Measurements from ENCODE around the gene PIK3R2. TPM values are rescaled to one million over a fixed set of nuclear protein-coding genes. Genes with fewer than 3 reads are reported as not detected.

The PIK3R2 gene
- total and polyA plus RNA-seq, 2 of the 8 experiments (the other 6 are each of a cell fraction or from before 2014, with no cell fraction given): 21.7 to 57.1 TPM

- Histone ChIP-seq H3K9me3 (ENCODE audit: insufficient read depth in 2 of 2, low read depth in 1 of 2, low read length in 1 of 2) (no peaks in the 10 kb centered on the region), H4K5ac (ENCODE audit: insufficient read length, low read depth, low read length) (no peak overlapping the region), H3K14ac (ENCODE audit: insufficient read length) (no peak overlapping the region), H3K27me3 (replicated peaks in 1 of 4; ENCODE audit: control insufficient read depth in 3 of 4, extremely low read depth in 1 of 4, insufficient read depth in 3 of 4, low read length in 3 of 4) (no peaks in the 10 kb centered on the region; a peak in 1 of 7 replicates), H3K56ac (replicated peaks; ENCODE audit: insufficient read length, low read depth, low read length) (no peak overlapping the region), H2AK5ac (ENCODE audit: low read depth, low read length) (no peak overlapping the region), H3K4ac (replicated peaks; ENCODE audit: insufficient read length, low read depth, low read length) (no peak overlapping the region), H3K23me2 (ENCODE audit: low read depth, low read length) (peaks cover 2% of the 10 kb centered on the region; the same call in 1 of the 2 replicates), H3K27ac (ENCODE audit: low read depth, low read length) (no peak overlapping the region), H3K79me2 (ENCODE audit: control insufficient read depth in 1 of 2, insufficient read depth in 2 of 2, low read length in 2 of 2) (no peaks in the 10 kb centered on the region), H2BK20ac (ENCODE audit: low read length) (no peak overlapping the region), H3K23ac (ENCODE audit: insufficient read length) (no peak overlapping the region), H3K79me1 (ENCODE audit: low read depth, low read length) (no peaks in the 10 kb centered on the region), H3K18ac (ENCODE audit: extremely low read depth, low read length) (no peak overlapping the region), H3K4me1 (replicated peaks in 1 of 4; ENCODE audit: control insufficient read depth in 3 of 4, insufficient read depth in 4 of 4, low read length in 3 of 4) (peaks cover 0 to 5% (median 2%) of the 10 kb centered on the region in 4 experiments; a peak in 2 of 7 replicates), H4K20me1 (replicated peaks in 1 of 2; ENCODE audit: control insufficient read depth in 1 of 2, insufficient read depth in 2 of 2, low read length in 2 of 2) (no peaks in the 10 kb centered on the region), H4K8ac (ENCODE audit: extremely low read depth, insufficient read depth, low read length) (no peak overlapping the region; the same call in 1 of the 2 replicates), H2AFZ (ENCODE audit: low read length) (no peak overlapping the region), H2BK12ac (ENCODE audit: low read depth, low read length) (peak overlapping the region; percentile 68; the same call in 1 of the 2 replicates), H2BK120ac (replicated peaks; ENCODE audit: low read depth, low read length) (no peak overlapping the region), H3K4me2 (ENCODE audit: insufficient read depth in 1 of 2, low read depth in 2 of 2, low read length in 2 of 2) (no peak overlapping the region), H2BK5ac (ENCODE audit: low read depth, low read length) (no peak overlapping the region; the same call in 1 of the 2 replicates), H4K91ac (replicated peaks; ENCODE audit: insufficient read length, low read length) (no peak overlapping the region), H3K36me3 (ENCODE audit: control insufficient read depth in 2 of 4, insufficient read depth in 4 of 4, low read length in 3 of 4) (peaks cover 9 to 24% (median 13%) of the 10 kb centered on the region in 4 experiments; a peak in 7 of 8 replicates), H3K4me3 (ENCODE audit: extremely low read depth in 1 of 4, insufficient read depth in 2 of 4, low read depth in 3 of 4, low read length in 4 of 4) (no peak overlapping the region), H2BK15ac (ENCODE audit: low read length) (no peak overlapping the region), H3K9ac (replicated peaks in 1 of 4; ENCODE audit: extremely low read depth in 1 of 4, low read depth in 3 of 4, low read length in 3 of 4) (no peak overlapping the region)
- 97% methylated on average over 42 of the region's 66 CpGs; no CpG with 5 or more reads in 1 of the 2 experiments for WGBS, 2 experiments (ENCODE audit: extremely low coverage in 1 of 2, insufficient coverage in 1 of 2, insufficient read length in 1 of 2, insufficient replicate concordance in 2 of 2, low coverage in 1 of 2, low lambda C conversion rate in 2 of 2, missing lambda C conversion rate in 1 of 2)
- no peak for TF ChIP-seq TAF7 (optimal IDR thresholded peaks at IDR 0.05; ENCODE audit: borderline replicate concordance, low read depth, low read length)
- TF ChIP-seq BCL11A (IDR thresholded peaks at IDR 0.05; ENCODE audit: low read depth in 2 of 2, low read length in 2 of 2): no peak
- TF ChIP-seq SRF (IDR thresholded peaks at IDR 0.05; ENCODE audit: low read depth, low read length): no peak
- no peak for TF ChIP-seq ATF3 (IDR thresholded peaks at IDR 0.05; ENCODE audit: insufficient read depth, low read depth, low read length)
- TF ChIP-seq HDAC2 (IDR thresholded peaks at IDR 0.05; ENCODE audit: borderline replicate concordance in 1 of 2, low read depth in 2 of 2, low read length in 2 of 2): no peak
- CTCF ChIA-PET (ENCODE audit: partially characterized antibody): interaction anchor here (0.5 to 2.5 kb wide), 18 partner anchors 9 to 94 kb away, joined by 3 to 17 read pairs (median 4); partner anchors contain the start of gene RAB3A
- DNase-seq (ENCODE audit: low read depth in 1 of 2, low spot score in 2 of 2) (no peak), FAIRE-seq (no peak)
- POLR2A ChIA-PET (ENCODE audit: partially characterized antibody): interaction anchor here (0.9 to 1.5 kb wide), 5 partner anchors 19 to 83 kb away, joined by 3 to 4 read pairs (median 3); no protein-coding TSS in a partner anchor
Measured at GRCh38 chr19:18168673-18169381, 15.9 kb downstream of the PIK3R2 start.
